HG03159 (cell line): Measurements from ENCODE around the gene ZNF524.

Experiments
- ATAC-seq: cut with Tn5 transposase; IDR thresholded peaks from one replicate; pipeline ENCODE4 v1.9.1; 2021; ENCODE audit warnings: mild to moderate bottlenecking, moderate library complexity; ENCODE audit not compliant: unreplicated experiment

Gene ZNF524

DNA sequence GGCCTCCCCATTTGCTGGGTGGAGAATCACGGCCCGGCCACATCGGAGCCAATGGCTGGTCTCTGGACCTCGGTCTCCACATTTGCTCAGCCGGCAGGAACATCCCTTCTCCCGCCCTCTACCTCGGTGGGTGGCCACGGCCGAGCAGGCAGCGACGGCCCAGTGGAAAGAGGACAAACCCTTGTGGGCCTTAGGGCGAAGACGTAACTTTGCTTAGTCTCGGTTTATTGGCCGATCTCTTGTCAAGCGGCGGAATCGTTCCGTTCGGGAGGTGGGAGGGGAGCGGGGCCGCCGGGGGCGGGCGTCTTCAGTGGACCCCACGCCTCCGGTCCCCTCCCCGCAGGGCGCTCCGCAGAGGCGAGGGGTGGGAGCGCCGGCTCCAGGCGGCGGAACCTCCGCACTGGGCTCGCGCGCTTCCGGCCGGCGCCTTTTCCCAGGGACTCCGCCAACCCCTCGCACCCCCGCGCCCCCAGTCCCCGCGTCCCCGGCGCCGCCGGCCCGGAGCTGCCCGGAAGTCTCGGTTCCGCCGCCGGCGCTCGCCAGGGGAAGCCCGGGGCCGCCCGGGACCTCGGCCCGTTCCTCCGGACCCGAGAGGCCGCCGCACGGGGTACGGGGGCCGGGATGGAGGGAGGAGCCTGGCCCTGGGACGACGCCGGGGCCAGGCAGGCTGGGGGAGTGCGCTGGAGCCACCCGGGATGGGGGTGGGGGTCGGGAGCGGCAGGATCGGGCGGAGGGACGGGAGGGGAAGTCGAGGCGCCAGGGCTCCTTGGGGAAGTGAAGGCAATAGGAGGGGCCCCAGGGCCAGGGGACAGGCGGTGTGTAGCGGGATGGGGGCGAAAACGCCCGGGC, 40.7 kb downstream of the ZNF524 start, which contains the start of gene ZNF580:
ZNF580 (plus strand) TSS at position 426 of the 849 bp plus-strand sequence. CDS start 1,507 bp downstream, outside the sequence.
- ATAC-seq: no peak

DNA sequence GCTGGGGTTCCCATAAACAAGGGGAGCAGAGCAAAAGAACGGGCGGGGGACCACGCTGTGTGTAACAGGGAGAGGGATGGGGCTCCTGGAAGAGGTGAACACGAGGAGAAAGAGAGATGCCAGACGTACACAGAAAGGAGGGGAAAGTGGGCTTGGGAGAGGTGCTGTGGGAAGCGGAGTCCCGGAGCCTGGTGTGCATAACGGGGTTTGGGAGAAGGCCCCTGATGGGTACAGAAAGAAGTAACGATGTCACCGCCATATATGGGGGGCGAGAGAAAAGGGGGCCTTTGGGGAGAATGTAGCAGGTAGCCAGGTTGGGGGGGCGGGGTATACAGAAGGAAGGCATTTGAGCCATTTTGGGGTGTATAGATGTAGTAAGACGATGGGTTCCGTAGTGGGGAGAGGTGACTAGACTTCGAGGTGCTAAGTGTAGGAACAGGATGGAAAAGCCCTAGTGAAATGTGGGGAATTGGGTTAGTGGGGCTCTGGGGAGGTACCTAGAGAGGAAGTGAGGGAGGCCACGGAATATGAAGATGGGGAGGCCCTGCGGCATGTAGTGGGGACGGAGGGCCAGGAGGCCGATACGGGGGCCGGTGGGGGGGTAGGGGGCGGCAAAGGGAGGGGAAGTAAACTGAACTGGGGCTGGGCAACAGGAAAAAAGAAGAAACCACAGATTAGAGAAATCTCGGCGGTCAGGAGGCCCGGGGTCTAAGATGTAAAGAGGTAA, 41.5 kb downstream of the ZNF524 start:
- ATAC-seq: no peak

DNA sequence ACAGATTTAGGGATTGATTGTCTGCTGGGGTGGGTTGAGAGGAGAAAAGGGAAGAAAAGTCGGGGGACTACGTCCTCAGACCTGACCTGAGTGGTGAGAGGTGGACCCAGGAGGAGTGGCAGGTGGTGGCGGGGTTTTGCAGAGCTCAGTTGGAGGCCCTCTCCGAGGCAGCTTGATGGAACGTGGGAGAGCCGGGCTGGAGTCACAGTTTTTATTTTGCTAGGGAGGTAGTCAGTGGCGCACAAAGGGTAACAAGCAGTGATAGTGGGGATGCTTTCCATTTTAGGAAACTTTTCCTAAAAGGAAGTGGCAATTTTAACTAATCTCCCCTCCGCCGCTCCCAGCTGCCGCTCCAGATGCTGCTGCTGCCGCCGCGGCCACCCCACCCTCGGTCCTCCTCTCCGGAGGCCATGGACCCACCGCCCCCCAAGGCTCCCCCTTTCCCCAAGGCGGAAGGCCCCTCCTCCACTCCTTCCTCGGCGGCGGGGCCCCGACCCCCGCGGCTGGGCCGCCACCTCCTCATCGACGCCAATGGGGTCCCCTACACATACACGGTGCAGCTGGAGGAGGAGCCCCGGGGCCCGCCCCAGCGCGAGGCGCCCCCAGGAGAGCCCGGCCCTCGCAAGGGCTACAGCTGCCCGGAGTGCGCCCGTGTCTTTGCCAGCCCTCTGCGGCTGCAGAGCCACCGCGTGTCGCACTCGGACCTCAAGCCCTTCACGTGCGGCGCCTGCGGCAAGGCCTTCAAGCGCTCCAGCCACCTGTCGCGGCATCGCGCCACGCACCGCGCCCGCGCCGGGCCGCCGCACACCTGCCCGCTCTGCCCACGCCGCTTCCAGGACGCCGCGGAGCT, 42.3 kb downstream of the ZNF524 start:
- ATAC-seq: no peak

DNA sequence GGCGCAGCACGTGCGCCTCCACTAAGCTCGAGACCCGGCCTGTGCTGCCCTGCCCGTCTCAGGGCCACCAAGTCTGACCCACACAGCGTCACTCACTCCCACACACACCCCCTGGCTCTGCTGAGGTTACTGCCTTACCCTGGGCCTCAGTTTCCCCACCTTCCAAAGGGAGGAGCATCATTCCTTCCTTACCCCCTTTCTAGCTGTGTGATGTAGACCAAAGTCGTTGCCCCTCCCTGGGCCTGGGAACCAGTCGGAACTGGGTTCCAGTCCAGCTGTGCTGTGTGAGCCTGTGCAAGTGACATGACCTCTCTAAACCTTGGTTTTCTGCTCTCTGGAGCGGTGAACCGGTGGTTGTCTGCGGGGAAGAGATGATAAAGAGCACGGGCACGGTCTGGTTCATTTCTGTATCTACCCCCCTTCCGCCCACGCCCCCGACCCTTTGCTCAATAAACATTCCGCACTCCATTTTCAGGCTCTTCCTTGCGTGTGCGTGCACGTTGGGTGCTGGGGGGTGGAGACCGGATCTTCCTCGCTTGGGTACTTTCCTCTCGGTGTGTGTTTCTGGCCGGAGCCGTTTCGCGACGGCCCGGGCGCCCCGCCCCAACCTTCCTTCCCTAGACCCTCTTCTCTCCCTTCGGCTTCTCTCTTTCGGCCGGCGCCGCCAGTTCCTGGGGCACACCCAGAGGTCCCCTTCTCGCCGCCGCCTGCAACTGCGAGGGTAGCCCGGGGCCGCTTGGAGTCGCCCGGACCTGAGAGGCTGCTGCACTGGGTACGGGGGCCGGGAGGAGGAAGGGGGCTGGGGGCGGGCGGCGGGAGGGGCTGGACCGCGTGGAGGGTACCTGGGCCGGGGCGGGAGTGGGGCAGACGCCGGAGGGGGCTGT, 43.2 kb downstream of the ZNF524 start, which contains the start of gene ZNF581:
ZNF581 (plus strand) TSS at position 647 of the 884 bp plus-strand sequence. CDS start 923 bp downstream, outside the sequence.
- no peak for ATAC-seq

DNA sequence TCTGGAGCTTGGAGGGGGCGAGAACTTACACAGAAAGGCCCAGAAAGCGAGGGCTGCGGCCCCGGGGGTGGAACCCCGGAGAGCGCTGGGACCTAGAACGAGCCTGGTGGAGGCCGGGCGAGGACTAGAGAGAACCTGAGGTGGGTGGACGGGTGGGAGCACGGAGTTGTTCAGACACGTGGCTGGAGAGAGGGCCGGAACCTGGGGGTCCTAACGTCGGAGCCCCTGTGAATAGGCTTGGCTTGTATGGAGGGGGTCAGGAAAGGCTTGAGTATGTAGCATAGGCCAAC, 43.7 kb downstream of the ZNF524 start:
- ATAC-seq: no peak

DNA sequence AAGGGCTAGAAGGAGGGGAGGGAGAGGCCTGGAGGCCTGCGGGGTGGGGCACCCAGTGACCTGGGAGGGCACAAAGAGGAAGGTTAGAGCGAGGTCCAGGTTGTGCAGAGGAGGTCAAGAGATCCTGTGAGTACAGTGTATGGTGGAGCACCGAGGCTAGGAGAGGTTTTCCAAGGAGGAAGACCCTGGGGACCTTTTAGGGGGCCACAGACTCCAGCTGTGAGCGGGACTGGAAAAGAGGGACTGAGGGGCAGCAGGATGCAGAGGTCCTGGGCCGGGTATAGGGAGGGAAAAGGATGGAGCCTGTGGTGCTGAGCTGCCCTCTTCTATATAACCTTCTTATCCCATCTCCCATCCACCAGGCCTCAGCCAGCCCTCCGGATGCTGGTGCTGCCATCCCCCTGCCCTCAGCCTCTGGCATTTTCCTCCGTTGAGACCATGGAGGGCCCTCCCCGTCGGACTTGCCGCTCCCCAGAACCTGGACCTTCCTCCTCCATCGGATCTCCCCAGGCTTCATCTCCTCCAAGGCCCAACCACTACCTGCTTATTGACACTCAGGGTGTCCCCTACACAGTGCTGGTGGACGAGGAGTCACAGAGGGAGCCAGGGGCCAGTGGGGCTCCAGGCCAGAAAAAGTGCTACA, 44.2 kb downstream of the ZNF524 start:
- ATAC-seq: no peak

DNA sequence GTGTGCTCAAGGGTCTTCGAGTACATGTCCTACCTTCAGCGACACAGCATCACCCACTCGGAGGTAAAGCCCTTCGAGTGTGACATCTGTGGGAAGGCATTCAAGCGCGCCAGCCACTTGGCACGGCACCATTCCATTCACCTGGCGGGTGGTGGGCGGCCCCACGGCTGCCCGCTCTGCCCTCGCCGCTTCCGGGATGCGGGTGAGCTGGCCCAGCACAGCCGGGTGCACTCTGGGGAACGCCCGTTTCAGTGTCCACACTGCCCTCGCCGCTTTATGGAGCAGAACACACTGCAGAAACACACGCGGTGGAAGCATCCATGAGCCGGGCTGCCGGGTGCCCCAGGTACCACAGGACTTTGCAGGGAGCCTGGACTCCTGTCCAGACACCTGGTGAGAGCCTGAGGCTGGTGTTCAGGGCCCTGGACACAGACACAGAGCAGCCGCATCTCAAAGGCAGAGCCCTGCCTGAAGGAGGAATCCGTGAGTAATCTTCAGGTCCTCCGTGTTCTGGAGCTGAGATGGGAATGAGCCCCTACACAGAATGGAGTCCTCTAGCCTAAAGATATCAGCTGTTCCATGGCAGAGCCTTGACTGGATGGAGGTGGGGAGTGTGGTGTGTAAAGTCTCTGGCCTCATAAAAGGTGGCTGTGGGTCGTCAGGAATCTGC, 44.9 kb downstream of the ZNF524 start:
- ATAC-seq: no peak

DNA sequence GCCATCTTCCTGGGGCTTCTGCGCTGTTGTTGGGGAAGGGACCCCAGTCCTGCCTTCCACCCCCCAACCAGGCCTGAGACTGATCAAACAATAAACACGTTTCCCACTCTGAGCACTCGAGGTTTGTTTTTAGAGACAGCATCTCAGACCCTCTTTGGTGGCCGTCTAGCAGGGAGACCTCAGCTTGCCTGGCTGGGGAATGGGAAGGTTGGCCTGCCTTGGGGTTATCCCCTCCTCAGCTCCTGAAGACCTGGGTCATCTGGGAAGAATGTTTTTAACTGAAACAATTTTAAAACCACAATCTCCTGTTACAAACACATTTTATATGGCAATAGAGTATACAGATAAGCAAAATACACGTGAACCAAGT, 45.4 kb downstream of the ZNF524 start:
- ATAC-seq: no peak

DNA sequence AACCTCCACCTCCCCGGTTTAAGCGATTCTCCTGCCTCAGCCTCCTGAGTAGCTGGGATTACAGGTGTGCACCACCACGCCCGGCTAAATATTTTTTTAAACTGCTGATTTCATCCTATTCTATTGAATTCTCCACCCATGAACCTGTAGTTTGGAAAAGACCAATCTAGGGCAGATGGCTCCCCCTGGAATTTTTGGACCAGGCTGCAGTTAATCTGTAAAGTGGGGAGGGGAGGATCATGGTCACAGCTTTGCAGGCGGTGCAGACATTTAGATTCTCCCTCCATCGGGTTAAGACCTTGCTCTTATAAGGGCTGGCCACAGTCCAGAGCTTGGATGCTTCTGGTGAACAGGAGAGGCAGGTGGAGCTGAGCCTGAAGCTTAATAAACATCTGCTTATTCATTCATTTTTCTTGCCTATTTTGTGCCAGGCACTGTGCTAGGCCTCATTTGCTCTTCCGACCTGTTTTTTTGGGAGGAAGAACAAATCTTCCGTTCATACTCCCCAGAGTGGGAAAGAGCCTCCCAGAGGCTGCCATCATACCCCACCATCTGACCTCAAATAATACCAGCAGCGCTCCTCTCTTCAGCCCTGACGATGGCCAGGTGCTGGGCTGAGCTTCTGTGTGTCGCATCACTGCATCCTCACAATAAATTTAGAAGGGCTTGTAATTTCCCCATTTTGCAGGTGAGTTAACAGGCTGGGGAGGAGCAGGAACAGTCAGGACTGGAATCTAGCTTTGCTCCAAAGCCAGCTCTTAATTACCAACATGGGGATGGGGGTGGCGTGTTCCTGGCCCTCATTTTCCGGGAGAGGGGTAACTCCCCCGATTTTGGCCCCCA, 47.0 kb downstream of the ZNF524 start:
- ATAC-seq: no peak

DNA sequence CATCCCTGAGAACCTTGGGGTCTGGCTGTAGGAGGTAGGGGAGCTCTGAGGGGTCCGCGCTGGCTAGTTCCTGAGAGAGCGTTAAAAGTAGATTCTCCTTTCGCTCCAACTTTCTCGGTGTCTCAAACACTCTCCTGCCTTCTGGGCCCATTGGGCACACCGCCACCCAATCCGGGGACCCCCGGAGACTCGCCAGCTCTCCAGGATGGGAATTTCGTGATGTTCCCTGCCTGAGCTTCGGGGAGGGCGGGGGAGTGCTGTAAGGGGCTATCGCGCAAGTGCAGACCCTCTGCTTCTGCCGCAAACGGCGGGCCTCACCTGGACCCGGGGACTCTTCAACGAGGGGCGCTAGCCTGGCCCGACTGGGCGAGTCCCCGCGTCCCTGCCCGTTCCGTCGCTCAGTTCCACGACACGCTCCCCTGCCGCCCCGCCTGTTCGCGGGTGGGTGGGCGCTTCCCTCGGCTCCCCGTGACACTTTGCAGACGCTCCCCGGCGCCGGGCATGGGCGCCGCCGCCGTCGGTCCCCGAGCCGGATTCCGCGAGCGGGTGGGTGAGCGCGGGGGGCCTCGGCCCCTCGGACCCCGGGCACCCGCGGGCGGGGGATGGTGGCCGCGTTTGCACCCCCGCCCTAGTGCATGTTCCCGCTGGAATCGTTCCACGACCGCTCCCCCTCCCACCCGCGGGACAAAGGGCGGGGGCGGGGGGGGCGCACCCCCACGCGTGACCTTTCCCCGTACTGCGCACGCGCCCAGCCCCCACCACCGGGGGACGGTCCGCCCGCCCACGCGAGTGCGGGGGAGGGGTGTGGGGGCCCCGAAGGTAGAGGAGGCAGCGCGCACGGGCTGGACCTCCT, 47.9 kb downstream of the ZNF524 start, which contains the start of gene CCDC106:
CCDC106 (plus strand) TSS at position 481 of the 853 bp plus-strand sequence. CDS start 835 bp downstream, outside the sequence.
- no peak for ATAC-seq

DNA sequence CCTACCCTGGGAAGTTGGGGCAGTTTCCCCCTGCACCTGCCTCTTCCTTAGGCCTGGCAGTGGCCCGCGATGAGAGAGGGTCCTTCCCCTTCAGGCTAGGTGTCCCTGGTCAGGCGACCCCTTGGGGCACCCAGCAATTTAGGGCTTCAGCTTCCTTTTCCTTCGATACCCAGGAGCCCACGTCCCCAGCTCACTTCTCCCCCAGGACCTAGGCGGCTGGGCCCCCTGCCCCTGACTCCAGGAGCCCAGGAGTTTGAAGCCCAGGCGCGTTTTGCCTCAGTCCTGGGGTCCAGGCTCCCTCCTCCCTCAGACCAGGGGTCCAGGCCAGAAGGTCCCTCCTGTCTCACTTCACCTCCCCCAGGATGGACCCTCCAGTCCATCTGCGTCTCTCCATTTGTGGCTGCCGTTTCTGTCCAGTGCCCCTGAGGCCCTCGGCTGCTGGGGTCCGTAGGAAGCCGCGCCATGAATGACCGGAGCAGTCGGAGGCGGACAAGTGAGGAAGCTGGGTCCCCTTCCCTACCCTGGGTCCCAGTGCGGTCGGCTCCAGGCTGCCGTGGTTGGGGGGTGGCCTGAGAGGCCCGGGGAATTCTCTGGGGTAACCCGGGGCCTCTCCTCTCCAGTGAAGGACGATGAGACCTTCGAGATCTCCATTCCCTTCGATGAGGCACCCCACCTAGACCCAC, 48.6 kb downstream of the ZNF524 start:
- ATAC-seq: no peak

DNA sequence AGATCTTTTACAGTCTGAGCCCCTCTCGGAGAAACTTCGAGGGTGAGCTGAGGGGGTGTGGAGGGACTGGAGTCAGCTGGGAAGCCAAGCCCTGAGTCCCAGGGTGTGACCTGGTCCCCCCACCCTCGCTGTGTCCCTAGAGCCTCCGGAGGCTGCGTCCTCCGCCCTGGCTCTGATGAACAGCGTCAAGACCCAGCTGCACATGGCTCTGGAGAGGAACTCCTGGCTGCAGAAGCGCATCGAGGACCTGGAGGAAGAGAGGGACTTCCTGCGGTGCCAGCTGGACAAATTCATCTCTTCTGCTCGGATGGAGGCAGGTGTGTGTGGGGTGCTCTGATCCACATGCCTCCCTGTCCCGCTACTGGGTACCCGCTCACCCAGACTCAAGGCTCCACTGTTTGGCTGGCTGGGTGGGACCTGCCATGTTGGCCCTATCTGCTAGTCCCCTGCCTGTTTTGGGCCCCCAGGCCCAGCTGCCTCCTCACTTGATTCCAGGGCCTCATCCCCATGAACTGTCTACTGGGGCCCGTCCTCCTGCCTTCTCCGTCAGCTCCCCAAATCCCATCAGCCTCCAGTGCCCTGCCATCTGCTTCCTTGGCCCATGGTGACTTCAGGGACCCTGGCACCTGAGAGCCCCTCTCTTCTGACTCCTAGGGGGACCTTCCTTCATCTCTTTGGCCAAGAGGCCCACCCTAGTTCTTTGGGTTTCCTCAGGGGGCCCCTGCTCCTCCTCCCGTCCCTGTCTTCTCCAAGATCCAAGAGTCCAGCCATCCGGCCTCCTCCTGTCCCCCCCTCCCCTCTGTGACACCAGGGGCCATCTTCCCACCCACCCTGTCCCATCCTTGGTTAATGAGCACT, 49.4 kb downstream of the ZNF524 start:
- no peak for ATAC-seq

DNA sequence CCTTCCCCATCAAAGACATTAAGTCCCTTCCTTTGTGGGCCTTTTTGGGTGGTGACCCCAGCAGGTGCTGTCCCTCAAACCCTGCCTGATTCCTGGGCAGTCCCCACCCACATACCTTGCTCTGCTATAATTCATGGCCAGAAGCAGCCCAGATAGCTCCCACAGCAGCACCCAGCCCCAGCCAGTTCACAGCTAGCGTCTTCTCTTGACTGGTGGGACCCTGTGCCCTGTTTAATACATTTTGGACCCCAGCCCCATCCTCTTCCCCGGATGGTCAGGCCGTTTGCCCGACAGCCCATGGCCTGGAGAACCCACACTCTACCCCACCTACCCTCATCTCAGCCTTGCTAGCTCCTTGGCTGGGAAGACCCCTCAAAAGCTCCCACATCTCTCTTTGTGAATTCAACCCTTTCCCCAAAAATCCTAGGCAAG, 50.1 kb downstream of the ZNF524 start:
- no peak for ATAC-seq

DNA sequence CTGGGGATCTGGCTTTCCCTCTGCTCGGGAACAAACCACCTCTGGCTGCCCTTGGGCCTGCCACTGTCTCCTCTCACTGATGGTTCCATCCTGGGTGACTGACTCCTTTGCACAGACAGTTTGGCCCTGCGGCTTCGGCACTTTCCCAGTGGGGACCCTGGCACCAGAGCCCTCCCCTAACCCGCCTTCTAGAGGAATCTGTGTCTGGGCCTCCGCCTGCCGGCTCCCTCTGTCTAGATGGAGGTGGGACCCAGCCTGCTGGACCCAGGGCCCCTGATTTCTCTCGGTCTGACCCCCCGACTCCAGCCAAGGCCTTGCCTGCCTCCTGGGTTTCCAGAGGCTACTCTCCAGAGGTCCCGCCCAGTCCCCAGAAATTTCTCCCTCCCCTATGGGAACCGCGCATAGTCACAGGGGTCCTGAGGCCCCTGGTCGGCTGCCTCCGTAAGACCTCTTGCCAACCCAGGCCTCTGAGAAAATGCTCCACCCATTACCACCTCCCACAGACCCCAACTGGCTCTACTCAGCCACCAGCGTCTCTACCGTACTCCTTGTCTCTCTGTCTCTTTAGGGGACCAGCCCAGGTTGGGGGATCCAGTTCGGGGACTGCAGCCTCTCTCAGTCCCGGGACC, 50.6 kb downstream of the ZNF524 start:
- no peak for ATAC-seq

DNA sequence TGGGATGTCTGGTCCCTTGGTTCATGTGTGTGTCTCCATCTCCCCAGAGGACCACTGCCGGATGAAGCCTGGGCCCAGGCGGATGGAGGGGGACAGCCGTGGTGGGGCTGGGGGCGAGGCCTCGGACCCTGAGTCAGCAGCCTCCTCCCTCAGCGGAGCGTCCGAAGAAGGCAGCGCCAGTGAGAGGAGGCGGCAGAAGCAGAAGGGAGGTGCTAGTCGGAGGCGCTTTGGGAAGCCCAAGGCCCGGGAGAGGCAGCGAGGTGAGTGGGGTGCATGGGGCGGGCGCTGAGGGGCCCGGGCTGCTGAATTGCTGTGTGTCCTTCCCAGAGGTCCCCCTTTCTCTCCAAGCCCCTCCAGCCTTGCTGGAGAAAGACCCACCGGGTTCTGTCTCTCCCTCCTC, 51.1 kb downstream of the ZNF524 start:
- no peak for ATAC-seq
